NCI-H748 treated with DMSO at 0.1 percent for 48 hours (cell line): ENCODE data around the gene EDNRA.

Source experiments
- DNase-seq: peaks from one replicate; lab custom pipeline; 2025; lab: John Stamatoyannopoulos, UW

Gene EDNRA

GRCh38 chr4:147498031-147498660, 17.2 kb downstream of the EDNRA start:
- no peak for DNase-seq

- no peak for DNase-seq
These were observed 27.4 kb downstream of the EDNRA start for GRCh38 chr4:147508346-147508745.

GRCh38 chr4:147509386-147509785, 28.5 kb downstream of the EDNRA start:
- DNase-seq, result no peak

- no peak for DNase-seq
These were observed 30.2 kb downstream of the EDNRA start for GRCh38 chr4:147510962-147511668.

- DNase-seq, result no peak
These were observed 32.2 kb downstream of the EDNRA start for GRCh38 chr4:147513091-147513490.

- no peak for DNase-seq
These were observed 33.1 kb downstream of the EDNRA start for GRCh38 chr4:147513952-147514351.

GRCh38 chr4:147515220-147515936, 34.5 kb downstream of the EDNRA start:
- DNase-seq, result no peak

GRCh38 chr4:147516133-147516532, 35.2 kb downstream of the EDNRA start:
- DNase-seq, result no peak

- no peak for DNase-seq
These were observed 37.2 kb downstream of the EDNRA start for GRCh38 chr4:147518086-147518485.

- DNase-seq, result no peak
These were observed 38.2 kb downstream of the EDNRA start for GRCh38 chr4:147518846-147519767.

- no peak for DNase-seq
These were observed 43.7 kb downstream of the EDNRA start for GRCh38 chr4:147524601-147525000.

GRCh38 chr4:147525494-147526271, 44.8 kb downstream of the EDNRA start:
- DNase-seq, result no peak

GRCh38 chr4:147526272-147526654, 45.4 kb downstream of the EDNRA start:
- no peak for DNase-seq

GRCh38 chr4:147528054-147528453, 47.2 kb downstream of the EDNRA start:
- no peak for DNase-seq

GRCh38 chr4:147530134-147530533, 49.2 kb downstream of the EDNRA start:
- no peak for DNase-seq

- DNase-seq, result no peak
These were observed 49.8 kb downstream of the EDNRA start for GRCh38 chr4:147530723-147531122.

- no peak for DNase-seq
These were observed 52.0 kb downstream of the EDNRA start for GRCh38 chr4:147532896-147533295.

- no peak for DNase-seq
These were observed 52.4 kb downstream of the EDNRA start for GRCh38 chr4:147533331-147533730.

- no peak for DNase-seq
These were observed 54.2 kb downstream of the EDNRA start for GRCh38 chr4:147535124-147535523.

GRCh38 chr4:147538711-147539110, 57.8 kb downstream of the EDNRA start:
- no peak for DNase-seq

GRCh38 chr4:147539959-147540358, 59.1 kb downstream of the EDNRA start:
- no peak for DNase-seq
